ENCODE data around the gene CCS. TPM values are rescaled to one million over a fixed set of nuclear protein-coding genes. Genes with fewer than 3 reads are reported as not detected.

The CCS gene
- total RNA-seq, 2 donors from 2014 or later = 26.5 to 33.9 TPM

- ATAC-seq (no peak), DNase-seq (no peak)
- intact Hi-C loops (cut with DNase I) = no loop called here
- Histone ChIP-seq H3K9me3 (no peaks in the 10 kb centered on the region), H3K27ac (no peak overlapping the region), H3K36me3 (replicated peaks in 1 of 2; ENCODE audit: insufficient read depth in 1 of 2, low read depth in 2 of 2) (peaks cover 27 to 34% of the 10 kb centered on the region in 2 donors), H3K4me3 (no peak overlapping the region), H3K4me1 (peaks cover 30% of the 10 kb centered on the region), H3K27me3 (no peaks in the 10 kb centered on the region)
- TF ChIP-seq CTCF (IDR thresholded peaks at IDR 0.05) (no peak), POLR2A (IDR thresholded peaks at IDR 0.05) (no peak)
- 76 to 78% methylated on average over 7 of the region's 7 CpGs for WGBS, 2 donors
Observed at GRCh38 chr11:66626926-66627325, 33.9 kb downstream of the CCS start.

GRCh38 chr11:66628061-66628603, 35.1 kb downstream of the CCS start:
- peaks cover 18% of the 10 kb centered on the region for H3K4me1 ChIP-seq
- ATAC-seq (no peak), DNase-seq (no peak)
- H3K9me3 ChIP-seq = no peaks in the 10 kb centered on the region
- H3K27me3 ChIP-seq = no peaks in the 10 kb centered on the region
- peaks cover 27 to 34% of the 10 kb centered on the region in 2 donors for H3K36me3 ChIP-seq (replicated peaks in 1 of 2; ENCODE audit: insufficient read depth in 1 of 2, low read depth in 2 of 2)
- TF ChIP-seq CTCF (IDR thresholded peaks at IDR 0.05) (no peak), POLR2A (IDR thresholded peaks at IDR 0.05) (no peak)
- no peak overlapping the region for H3K27ac ChIP-seq
- H3K4me3 ChIP-seq = no peak overlapping the region
- intact Hi-C loops (cut with DNase I) = no loop called here
- 90 to 92% methylated on average over 7 of the region's 7 CpGs for whole genome bisulfite sequencing, 2 donors

DNA sequence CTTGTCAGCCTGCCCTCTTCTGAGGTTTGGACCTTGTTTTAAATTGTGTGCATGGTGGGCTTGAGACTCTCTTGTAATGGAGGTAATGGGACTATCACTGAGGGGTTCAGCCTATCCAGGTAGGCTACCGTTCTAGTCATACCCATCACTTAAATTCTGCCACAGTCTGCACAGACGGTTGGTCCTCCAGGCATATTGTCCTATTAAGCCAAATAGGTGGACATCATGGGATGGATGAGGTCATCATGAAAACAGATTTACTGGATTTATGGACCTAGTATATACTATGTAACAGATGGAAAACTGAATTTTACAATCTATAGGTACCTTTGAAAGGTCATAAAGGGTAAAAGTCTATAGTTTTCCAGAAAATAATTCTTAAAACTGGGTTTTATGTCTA, 36.4 kb downstream of the CCS start:
- no peaks in the 10 kb centered on the region for H3K27me3 ChIP-seq
- DNase-seq = no peak
- whole genome bisulfite sequencing, 2 donors = 91% methylated on average over 2 of the region's 2 CpGs
- peaks cover 6% of the 10 kb centered on the region for H3K4me1 ChIP-seq
- no peak for ATAC-seq
- H3K4me3 ChIP-seq = no peak overlapping the region
- peaks cover 22 to 33% of the 10 kb centered on the region in 2 donors for H3K36me3 ChIP-seq (replicated peaks in 1 of 2; ENCODE audit: insufficient read depth in 1 of 2, low read depth in 2 of 2)
- no peak overlapping the region for H3K27ac ChIP-seq
- intact Hi-C loops (cut with DNase I) = no loop called here
- no peaks in the 10 kb centered on the region for H3K9me3 ChIP-seq
- TF ChIP-seq CTCF (IDR thresholded peaks at IDR 0.05) (no peak), POLR2A (IDR thresholded peaks at IDR 0.05) (no peak)

DNA sequence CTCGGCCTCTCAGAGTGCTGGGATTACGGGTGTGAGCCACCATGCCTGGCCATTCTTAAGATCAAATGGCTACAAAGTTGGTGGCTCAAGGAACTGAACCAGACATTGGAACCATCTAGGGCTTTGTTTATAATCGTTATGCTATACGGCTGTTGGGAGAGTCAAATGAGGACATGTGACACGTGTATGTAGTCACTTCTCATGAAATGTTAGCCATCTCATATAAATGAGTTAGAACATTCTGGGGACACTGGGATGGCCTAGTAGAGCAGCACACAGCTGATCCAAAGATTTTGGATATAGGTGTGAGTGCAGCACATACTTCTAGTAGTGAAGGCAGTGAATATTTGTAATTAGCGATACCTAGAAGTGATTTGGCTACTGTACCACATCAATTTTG, 38.9 kb downstream of the CCS start:
- ATAC-seq = no peak
- no peak for DNase-seq
- intact Hi-C loops (cut with DNase I) = no loop called here
- Histone ChIP-seq H3K4me1 (no peaks in the 10 kb centered on the region), H3K27me3 (no peaks in the 10 kb centered on the region), H3K36me3 (replicated peaks in 1 of 2; ENCODE audit: insufficient read depth in 1 of 2, low read depth in 2 of 2) (peaks cover 0 to 12% of the 10 kb centered on the region in 2 donors), H3K9me3 (no peaks in the 10 kb centered on the region), H3K4me3 (no peak overlapping the region), H3K27ac (no peak overlapping the region)
- no peak for TF ChIP-seq CTCF (IDR thresholded peaks at IDR 0.05)
- no peak for TF ChIP-seq POLR2A (IDR thresholded peaks at IDR 0.05)
- WGBS, 2 donors = 84 to 95% methylated on average over 6 of the region's 6 CpGs

- TF ChIP-seq CTCF (IDR thresholded peaks at IDR 0.05) (no peak), POLR2A (IDR thresholded peaks at IDR 0.05) (no peak)
- DNase-seq (no peak), ATAC-seq (no peak)
- WGBS, 2 donors = 73 to 80% methylated on average over 2 of the region's 2 CpGs
- intact Hi-C loops (cut with DNase I) = no loop called here
- Histone ChIP-seq H3K4me1 (peaks cover 8% of the 10 kb centered on the region), H3K27ac (no peak overlapping the region), H3K9me3 (no peaks in the 10 kb centered on the region), H3K4me3 (no peak overlapping the region), H3K27me3 (no peaks in the 10 kb centered on the region), H3K36me3 (replicated peaks in 1 of 2; ENCODE audit: insufficient read depth in 1 of 2, low read depth in 2 of 2) (peaks cover 0 to 3% of the 10 kb centered on the region in 2 donors)
Observed at GRCh38 chr11:66632952-66633351, 40.0 kb downstream of the CCS start.

All from body of pancreas (tissue), 4 donors.